Measurements from ENCODE around the gene CRK.

The CRK gene

GRCh38 chr17:1494736-1495253 is 38.8 kb upstream of the CRK start:
- Histone ChIP-seq H3K27me3 (ENCODE audit: control insufficient read depth, insufficient read depth, low read length) (no peaks in the 10 kb centered on the region), H3K9me3 (ENCODE audit: control insufficient read depth, low read length) (no peaks in the 10 kb centered on the region), H3K4me2 (ENCODE audit: low read length) (no peak overlapping the region), H2AFZ (no peak overlapping the region), H3K27ac (no peak overlapping the region), H3K4me3 (ENCODE audit: low read depth, low read length) (no peak overlapping the region), H3K36me3 (ENCODE audit: control insufficient read depth, insufficient read depth, low read length) (no peaks in the 10 kb centered on the region), H3K79me2 (no peaks in the 10 kb centered on the region), H3K9ac (no peak overlapping the region), H3K4me1 (no peaks in the 10 kb centered on the region)
- TF ChIP-seq, protein P1, sequence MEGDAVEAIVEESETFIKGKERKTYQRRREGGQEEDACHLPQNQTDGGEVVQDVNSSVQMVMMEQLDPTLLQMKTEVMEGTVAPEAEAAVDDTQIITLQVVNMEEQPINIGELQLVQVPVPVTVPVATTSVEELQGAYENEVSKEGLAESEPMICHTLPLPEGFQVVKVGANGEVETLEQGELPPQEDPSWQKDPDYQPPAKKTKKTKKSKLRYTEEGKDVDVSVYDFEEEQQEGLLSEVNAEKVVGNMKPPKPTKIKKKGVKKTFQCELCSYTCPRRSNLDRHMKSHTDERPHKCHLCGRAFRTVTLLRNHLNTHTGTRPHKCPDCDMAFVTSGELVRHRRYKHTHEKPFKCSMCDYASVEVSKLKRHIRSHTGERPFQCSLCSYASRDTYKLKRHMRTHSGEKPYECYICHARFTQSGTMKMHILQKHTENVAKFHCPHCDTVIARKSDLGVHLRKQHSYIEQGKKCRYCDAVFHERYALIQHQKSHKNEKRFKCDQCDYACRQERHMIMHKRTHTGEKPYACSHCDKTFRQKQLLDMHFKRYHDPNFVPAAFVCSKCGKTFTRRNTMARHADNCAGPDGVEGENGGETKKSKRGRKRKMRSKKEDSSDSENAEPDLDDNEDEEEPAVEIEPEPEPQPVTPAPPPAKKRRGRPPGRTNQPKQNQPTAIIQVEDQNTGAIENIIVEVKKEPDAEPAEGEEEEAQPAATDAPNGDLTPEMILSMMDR (IDR thresholded peaks at IDR 0.05) = no peak

DNA sequence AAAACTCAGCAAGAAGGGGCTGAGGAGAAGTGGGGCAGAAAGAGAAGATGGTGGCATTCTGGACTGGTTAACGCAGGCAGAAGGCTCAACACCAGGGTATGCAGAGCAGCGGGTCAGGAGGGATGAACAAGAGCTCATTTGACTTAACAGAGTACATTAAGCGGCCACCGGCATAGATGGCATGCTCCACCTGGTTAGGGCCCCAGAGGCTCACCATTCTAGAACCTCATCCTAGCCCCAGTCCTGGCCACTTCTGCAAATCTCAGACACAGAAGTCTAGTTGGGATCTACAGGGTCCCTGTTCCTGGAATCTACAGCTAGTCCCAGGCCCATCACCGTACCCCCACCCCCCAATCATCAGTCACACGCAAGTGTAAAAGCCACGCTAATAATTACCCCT is 38.2 kb upstream of the CRK start:
- no peak overlapping the region for H3K27ac ChIP-seq
- no peaks in the 10 kb centered on the region for H3K27me3 ChIP-seq (ENCODE audit: control insufficient read depth, insufficient read depth, low read length)
- no peaks in the 10 kb centered on the region for H3K9me3 ChIP-seq (ENCODE audit: control insufficient read depth, low read length)
- no peaks in the 10 kb centered on the region for H3K79me2 ChIP-seq
- H3K4me3 ChIP-seq (ENCODE audit: low read depth, low read length) = no peak overlapping the region
- H3K4me2 ChIP-seq (ENCODE audit: low read length) = no peak overlapping the region
- no peaks in the 10 kb centered on the region for H3K36me3 ChIP-seq (ENCODE audit: control insufficient read depth, insufficient read depth, low read length)
- no peak overlapping the region for H2AFZ ChIP-seq
- TF ChIP-seq, protein P1 (IDR thresholded peaks at IDR 0.05) = no peak
- no peaks in the 10 kb centered on the region for H3K4me1 ChIP-seq
- H3K9ac ChIP-seq = no peak overlapping the region

GRCh38 chr17:1493291-1493980 is 37.4 kb upstream of the CRK start:
- Histone ChIP-seq H3K27ac (peak overlapping the region; percentile 40), H2AFZ (no peak overlapping the region), H3K4me2 (ENCODE audit: low read length) (no peak overlapping the region), H3K36me3 (ENCODE audit: control insufficient read depth, insufficient read depth, low read length) (no peaks in the 10 kb centered on the region), H3K9me3 (ENCODE audit: control insufficient read depth, low read length) (no peaks in the 10 kb centered on the region), H3K79me2 (no peaks in the 10 kb centered on the region), H3K4me3 (ENCODE audit: low read depth, low read length) (no peak overlapping the region), H3K4me1 (peaks cover 2% of the 10 kb centered on the region), H3K9ac (no peak overlapping the region), H3K27me3 (ENCODE audit: control insufficient read depth, insufficient read depth, low read length) (no peaks in the 10 kb centered on the region)
- TF ChIP-seq, protein P1 (IDR thresholded peaks at IDR 0.05) = no peak

DNA sequence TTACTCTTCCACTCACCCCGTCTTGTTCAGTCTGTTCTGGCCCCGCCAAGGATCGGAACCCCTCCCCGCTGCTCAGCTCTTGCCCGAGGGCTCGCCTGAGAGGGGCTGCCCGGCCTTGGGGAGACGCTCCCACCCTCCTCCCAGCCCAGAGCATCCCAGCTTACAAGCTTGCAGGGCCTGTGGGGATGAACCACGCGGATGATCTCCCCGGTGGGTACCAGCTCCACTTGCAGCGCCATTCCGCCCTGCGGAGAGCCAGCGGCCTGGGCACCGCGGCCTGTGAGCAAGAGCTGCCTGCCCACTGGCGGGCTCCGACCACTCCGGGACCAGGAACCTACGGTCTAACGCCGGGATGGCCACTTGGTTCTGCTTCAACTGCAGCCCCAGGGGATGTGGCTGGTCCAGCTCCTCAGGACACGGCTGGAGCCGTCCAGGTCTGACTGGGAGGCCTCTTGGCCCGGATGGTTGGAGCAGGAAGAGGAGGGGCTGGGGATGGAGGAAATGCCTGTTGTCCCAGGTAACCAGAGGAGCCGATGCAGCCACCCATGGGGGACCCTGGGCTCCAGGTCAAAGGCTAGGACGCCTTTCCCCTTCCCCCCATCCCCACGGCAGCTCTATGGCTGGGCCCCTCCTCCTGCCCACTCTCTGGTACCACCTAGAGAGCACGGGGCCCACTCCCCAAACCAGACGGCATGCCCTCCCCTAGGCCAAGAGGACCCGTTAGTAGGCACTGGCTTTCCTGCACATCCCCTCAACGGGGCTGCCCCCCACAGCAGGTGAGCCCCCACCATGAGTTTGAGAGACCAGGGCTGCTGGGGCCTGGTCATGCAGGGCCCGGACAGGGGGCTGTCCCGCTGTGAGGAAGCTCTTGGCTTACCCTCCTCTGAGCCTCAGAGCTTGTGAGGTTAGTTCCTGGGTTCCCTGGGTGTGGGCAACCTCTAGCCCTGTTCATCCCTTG is 36.5 kb upstream of the CRK start, which contains the start of gene MYO1C:
Gene MYO1C (minus strand): TSS at position 438 of the 958 bp plus-strand sequence. CDS start 199 bp downstream, at position 239.
- Histone ChIP-seq H3K4me2 (ENCODE audit: low read length) (peak within 1 kb of the TSS; percentile 76), H3K79me2 (no peaks in the 10 kb centered on the region), H3K9me3 (ENCODE audit: control insufficient read depth, low read length) (no peaks in the 10 kb centered on the region), H2AFZ (peak within 1 kb of the TSS; percentile 82), H3K4me1 (peaks cover 4% of the 10 kb centered on the region), H3K27ac (peak within 1 kb of the TSS; percentile 40), H3K4me3 (ENCODE audit: low read depth, low read length) (peak within 1 kb of the TSS; percentile 40), H3K27me3 (ENCODE audit: control insufficient read depth, insufficient read depth, low read length) (no peaks in the 10 kb centered on the region), H3K36me3 (ENCODE audit: control insufficient read depth, insufficient read depth, low read length) (no peaks in the 10 kb centered on the region), H3K9ac (no peak within 1 kb of the TSS)
- TF ChIP-seq, protein P1 (IDR thresholded peaks at IDR 0.05) = no peak
